ENCODE measurements around the gene PRELID1.

PRELID1 gene

GRCh38 chr5:177288191-177288590 is 15.4 kb upstream of the PRELID1 start:
- TF ChIP-seq JUND (IDR thresholded peaks at IDR 0.05; ENCODE audit: low read depth) = no peak
- in situ Hi-C loops (cut with HindIII; ENCODE audit: low pct_unique_long_range_greater_than_20kb, low sequenced_read_pairs) = no loop called here
- no peak for DNase-seq (ENCODE audit: low read depth in 1 of 2, low spot score in 1 of 2)

- no peak for DNase-seq (ENCODE audit: low read depth in 1 of 2, low spot score in 1 of 2)
- in situ Hi-C loops (cut with HindIII; ENCODE audit: low pct_unique_long_range_greater_than_20kb, low sequenced_read_pairs) = no loop called here
- no peak for TF ChIP-seq JUND (IDR thresholded peaks at IDR 0.05; ENCODE audit: low read depth)
Measured at GRCh38 chr5:177290816-177291596, 12.6 kb upstream of the PRELID1 start.

GRCh38 chr5:177291735-177292134 is 11.9 kb upstream of the PRELID1 start:
- no peak for TF ChIP-seq JUND (IDR thresholded peaks at IDR 0.05; ENCODE audit: low read depth)
- in situ Hi-C loops (cut with HindIII; ENCODE audit: low pct_unique_long_range_greater_than_20kb, low sequenced_read_pairs) = no loop called here
- no peak for DNase-seq (ENCODE audit: low read depth in 1 of 2, low spot score in 1 of 2)

GRCh38 chr5:177293819-177294581 is 9.6 kb upstream of the PRELID1 start:
- no peak for TF ChIP-seq JUND (IDR thresholded peaks at IDR 0.05; ENCODE audit: low read depth)
- no peak for DNase-seq (ENCODE audit: low read depth in 1 of 2, low spot score in 1 of 2)
- in situ Hi-C loops (cut with HindIII; ENCODE audit: low pct_unique_long_range_greater_than_20kb, low sequenced_read_pairs) = no loop called here

GRCh38 chr5:177294632-177295031 is 9.0 kb upstream of the PRELID1 start:
- DNase-seq (ENCODE audit: low read depth in 1 of 2, low spot score in 1 of 2) = no peak
- in situ Hi-C loops (cut with HindIII; ENCODE audit: low pct_unique_long_range_greater_than_20kb, low sequenced_read_pairs) = no loop called here

GRCh38 chr5:177295924-177296323 is 7.7 kb upstream of the PRELID1 start:
- DNase-seq (ENCODE audit: low read depth in 1 of 2, low spot score in 1 of 2) = no peak
- in situ Hi-C loops (cut with HindIII; ENCODE audit: low pct_unique_long_range_greater_than_20kb, low sequenced_read_pairs) = no loop called here
- no peak for TF ChIP-seq JUND (IDR thresholded peaks at IDR 0.05; ENCODE audit: low read depth)

More at GRCh38 chr5:177294632-177295031, 9.0 kb upstream of the PRELID1 start:
- TF ChIP-seq JUND (IDR thresholded peaks at IDR 0.05; ENCODE audit: low read depth) = no peak

GRCh38 chr5:177296581-177296980 is 7.0 kb upstream of the PRELID1 start:
- no peak for DNase-seq (ENCODE audit: low read depth in 1 of 2, low spot score in 1 of 2)
- no peak for TF ChIP-seq JUND (IDR thresholded peaks at IDR 0.05; ENCODE audit: low read depth)
- in situ Hi-C loops (cut with HindIII; ENCODE audit: low pct_unique_long_range_greater_than_20kb, low sequenced_read_pairs) = no loop called here

- no peak for TF ChIP-seq JUND (IDR thresholded peaks at IDR 0.05; ENCODE audit: low read depth)
- DNase-seq (ENCODE audit: low read depth in 1 of 2, low spot score in 1 of 2) = no peak
- in situ Hi-C loops (cut with HindIII; ENCODE audit: low pct_unique_long_range_greater_than_20kb, low sequenced_read_pairs) = no loop called here
Measured at GRCh38 chr5:177297922-177298321, 5.7 kb upstream of the PRELID1 start.

GRCh38 chr5:177299697-177300096 is 3.9 kb upstream of the PRELID1 start:
- DNase-seq (ENCODE audit: low read depth in 1 of 2, low spot score in 1 of 2) = no peak
- in situ Hi-C loops (cut with HindIII; ENCODE audit: low pct_unique_long_range_greater_than_20kb, low sequenced_read_pairs) = no loop called here
- TF ChIP-seq JUND (IDR thresholded peaks at IDR 0.05; ENCODE audit: low read depth) = no peak

GRCh38 chr5:177300236-177300880 is 3.2 kb upstream of the PRELID1 start:
- no peak for DNase-seq (ENCODE audit: low read depth in 1 of 2, low spot score in 1 of 2)
- in situ Hi-C loops (cut with HindIII; ENCODE audit: low pct_unique_long_range_greater_than_20kb, low sequenced_read_pairs) = no loop called here
- TF ChIP-seq JUND (IDR thresholded peaks at IDR 0.05; ENCODE audit: low read depth) = no peak

- TF ChIP-seq JUND (IDR thresholded peaks at IDR 0.05; ENCODE audit: low read depth) = no peak
- in situ Hi-C loops (cut with HindIII; ENCODE audit: low pct_unique_long_range_greater_than_20kb, low sequenced_read_pairs) = no loop called here
- DNase-seq (ENCODE audit: low read depth in 1 of 2, low spot score in 1 of 2) = no peak
Measured at GRCh38 chr5:177300951-177301350, 2.6 kb upstream of the PRELID1 start.

- DNase-seq (ENCODE audit: low read depth in 1 of 2, low spot score in 1 of 2) = peak; percentile 51 to 93
- in situ Hi-C loops (cut with HindIII; ENCODE audit: low pct_unique_long_range_greater_than_20kb, low sequenced_read_pairs) = no loop called here
- TF ChIP-seq JUND (IDR thresholded peaks at IDR 0.05; ENCODE audit: low read depth) = peak; percentile 79
Measured at GRCh38 chr5:177301503-177302165, 2.0 kb upstream of the PRELID1 start.

Measured in T47D (cell line).